NCI-H2196 (cell line): Measurements from ENCODE around the gene PNMA3.
A peak's percentile ranks its signal among the peaks of the same experiment; 100 is the strongest.
"Not testable (repeated sequence)": the region's sequence is repeated elsewhere in the genome, so short reads cannot be mapped to it uniquely, and the experiment has no call there.

ENCODE experiments used
- DNase-seq: peaks from one replicate; lab custom pipeline; 2025; ENCODE audit not compliant: unreplicated experiment; lab: John Stamatoyannopoulos, UW

The PNMA3 gene

GRCh38 chrX:153073331-153073730, 17.1 kb downstream of the PNMA3 start:
- not testable (repeated sequence) for DNase-seq

- DNase-seq = no peak
Measured at GRCh38 chrX:153074262-153074899, 18.1 kb downstream of the PNMA3 start.

- no peak for DNase-seq
Measured at GRCh38 chrX:153074935-153075334, 18.7 kb downstream of the PNMA3 start.

GRCh38 chrX:153075366-153075765, 19.1 kb downstream of the PNMA3 start:
- DNase-seq = no peak

- not testable (repeated sequence) for DNase-seq
Measured at GRCh38 chrX:153077437-153078135, 21.3 kb downstream of the PNMA3 start.

GRCh38 chrX:153083238-153083923, 27.1 kb downstream of the PNMA3 start:
- peak; percentile 58 for DNase-seq

GRCh38 chrX:153102418-153102817, 46.1 kb downstream of the PNMA3 start:
- DNase-seq = no peak

GRCh38 chrX:153104959-153105358, 48.7 kb downstream of the PNMA3 start:
- DNase-seq = not testable (repeated sequence)

- not testable (repeated sequence) for DNase-seq
Measured at GRCh38 chrX:153106092-153106801, 50.0 kb downstream of the PNMA3 start.
